Hippocampal formation (tissue), 2 donors: ENCODE results near the gene SFRP5.

ENCODE experiments used
- DNase-seq, 2 donors: peaks; one replicate each; lab custom pipeline; 2025; lab: John Stamatoyannopoulos, UW

SFRP5 gene

DNA sequence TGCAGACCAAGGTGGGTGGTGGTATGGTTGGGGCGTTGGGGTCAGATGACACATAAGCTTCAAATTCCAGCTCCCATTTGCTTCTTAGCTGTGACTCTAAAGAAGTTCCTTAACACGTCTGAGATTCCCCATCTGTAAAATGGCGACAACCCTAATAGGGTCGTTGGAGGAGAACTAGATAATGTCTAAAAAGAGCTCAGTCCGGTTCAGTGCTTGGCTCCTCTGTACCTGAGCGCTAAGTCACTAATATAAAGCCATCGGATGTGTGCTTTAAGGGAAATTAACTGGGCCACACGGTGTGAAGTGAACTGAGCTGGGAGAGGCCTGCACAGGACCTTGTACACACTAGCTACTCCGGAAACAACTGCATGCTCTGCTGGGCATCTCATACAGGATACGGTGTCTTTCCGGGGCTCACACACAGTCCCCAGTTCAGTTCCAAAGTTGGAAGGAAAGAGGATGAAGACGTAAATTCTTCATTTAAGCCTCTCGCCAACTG is 35.3 kb downstream of the SFRP5 start:
- no peak for DNase-seq

DNA sequence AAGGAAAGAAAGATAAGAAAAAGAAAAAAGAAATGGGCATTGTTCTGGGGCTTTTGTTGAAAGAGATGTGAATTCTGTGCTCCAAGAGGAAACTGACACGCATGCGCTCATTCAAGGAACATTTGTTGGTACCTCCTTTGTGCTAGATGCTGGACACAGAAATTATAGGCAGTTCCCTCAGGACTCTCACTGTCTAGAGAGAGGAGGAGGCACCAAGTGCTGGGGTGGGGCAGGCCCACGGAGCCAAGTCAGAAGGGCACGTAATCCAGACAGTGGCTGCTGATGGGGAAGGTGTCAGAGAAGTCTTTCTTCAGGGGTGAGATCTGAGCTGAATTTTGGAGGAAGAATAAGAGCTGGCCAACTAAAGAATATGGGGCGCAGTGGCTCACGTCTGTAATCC is 37.8 kb downstream of the SFRP5 start:
- DNase-seq = no peak

DNA sequence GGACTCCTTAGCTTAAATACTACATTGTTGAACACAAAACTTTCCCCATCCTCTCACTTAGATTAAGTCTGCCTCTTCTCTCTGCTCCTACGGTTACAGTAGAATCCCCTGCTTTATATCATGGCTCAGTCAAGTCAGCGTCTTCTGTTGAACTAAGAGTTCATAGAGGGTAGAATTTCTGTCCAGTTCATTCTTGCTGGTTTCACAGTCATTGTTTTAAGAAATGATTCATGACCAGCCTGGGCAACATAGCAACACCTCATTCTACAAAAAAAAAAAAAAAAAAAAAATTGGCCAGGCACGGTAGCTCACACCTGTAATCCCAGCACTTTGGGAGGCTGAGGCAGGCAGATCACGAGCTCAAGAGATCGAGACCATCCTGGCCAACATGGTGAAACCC is 38.5 kb downstream of the SFRP5 start:
- DNase-seq = no peak

GRCh38 chr10:97732052-97732359 is 39.8 kb downstream of the SFRP5 start:
- DNase-seq = no peak

- peak; percentile 51 to 80 for DNase-seq
Measured at GRCh38 chr10:97731346-97732051, 40.3 kb downstream of the SFRP5 start.

GRCh38 chr10:97729014-97729413 is 42.8 kb downstream of the SFRP5 start:
- DNase-seq = no peak

- no peak for DNase-seq
Measured at GRCh38 chr10:97726636-97727178, 45.1 kb downstream of the SFRP5 start.

DNA sequence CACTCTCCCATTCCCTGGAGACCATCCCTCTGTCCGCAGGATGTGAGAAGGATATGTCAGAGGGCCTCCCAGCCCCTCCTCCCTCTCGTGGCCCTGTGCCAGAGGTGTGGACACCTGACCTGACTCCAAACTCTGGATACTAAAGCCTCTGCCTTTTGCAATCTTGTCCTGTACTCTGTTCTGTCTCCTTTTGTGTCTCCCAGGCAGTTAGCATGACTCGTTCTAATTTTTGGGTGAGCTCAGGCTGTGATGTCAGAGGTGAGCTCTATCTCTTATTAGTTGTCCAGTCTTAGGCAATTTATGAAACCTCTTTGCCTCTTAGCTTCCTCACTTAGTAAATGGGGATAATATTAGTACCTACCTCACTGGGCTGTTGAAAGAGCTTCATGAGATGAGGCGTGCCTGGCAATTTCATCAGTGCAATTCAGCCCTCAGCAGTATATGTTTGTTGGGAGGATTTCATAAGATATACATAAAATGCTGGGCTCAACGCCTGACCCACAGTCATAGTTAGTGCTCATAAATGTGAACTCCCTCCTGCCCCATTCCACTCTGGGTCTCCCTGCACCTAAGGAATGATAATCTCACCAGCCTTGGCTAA is 47.4 kb downstream of the SFRP5 start:
- no peak for DNase-seq

- no peak for DNase-seq
Measured at GRCh38 chr10:97723001-97723400, 48.8 kb downstream of the SFRP5 start.

DNA sequence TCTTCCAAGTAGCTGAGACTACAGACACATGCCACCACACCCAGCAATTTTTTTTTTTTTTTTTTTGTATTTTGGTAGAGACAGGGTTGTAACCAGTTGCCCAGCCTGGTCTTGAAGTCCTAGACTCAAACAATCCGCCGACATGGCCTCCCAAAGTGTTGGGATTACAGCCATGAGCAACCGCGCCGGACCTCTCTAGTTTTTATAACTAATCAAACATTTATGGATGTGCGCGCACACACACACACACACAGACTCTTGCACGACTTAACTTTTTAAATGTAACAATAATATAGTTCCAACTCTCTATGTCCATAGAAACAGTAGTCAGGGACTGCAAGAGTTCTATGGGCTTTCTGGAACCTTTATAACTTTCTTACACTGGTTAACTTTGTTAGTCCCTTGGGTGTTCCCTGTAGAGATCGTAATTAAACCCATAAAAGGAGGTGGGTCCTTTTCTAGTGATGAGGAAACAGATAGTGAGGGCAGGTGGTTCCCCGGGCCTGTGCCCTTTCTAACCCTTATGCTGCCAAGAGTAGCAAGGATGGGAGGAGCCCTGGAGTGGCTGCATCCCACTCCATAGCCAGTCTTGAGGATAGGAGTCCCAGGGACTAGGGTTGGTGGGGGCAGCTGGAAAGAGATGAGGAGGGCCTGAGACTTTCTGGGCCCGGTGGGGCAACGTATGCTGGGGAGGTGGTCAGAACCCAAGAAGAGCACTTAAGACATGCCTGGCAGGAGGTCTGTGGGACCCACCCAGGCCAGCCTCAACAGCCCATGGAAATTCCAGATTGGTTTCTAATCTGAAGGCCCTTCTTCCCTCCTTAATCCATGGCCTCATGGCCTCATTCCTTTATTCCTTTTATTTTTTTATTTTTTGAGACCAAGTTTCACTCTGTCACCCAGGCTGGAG is 49.7 kb downstream of the SFRP5 start:
- no peak for DNase-seq

DNA sequence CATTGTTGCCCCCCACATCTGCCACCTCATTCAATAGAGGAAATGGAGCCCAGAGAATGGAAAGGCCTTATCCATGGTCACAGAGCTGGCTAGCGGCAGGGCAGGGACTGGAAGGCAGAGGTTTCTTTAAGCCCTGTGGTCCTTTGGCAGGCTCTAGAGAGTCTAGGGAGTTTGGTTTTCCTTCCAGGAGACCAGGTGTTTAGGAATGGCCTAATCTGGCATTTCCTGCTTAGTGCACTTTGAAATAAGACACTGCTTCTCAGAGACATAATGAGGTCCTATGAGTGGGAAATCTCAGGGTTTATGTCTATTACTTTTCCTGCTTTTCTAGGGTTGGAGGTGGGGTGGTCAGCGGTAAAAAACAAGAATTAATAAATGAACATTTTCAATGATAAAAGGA is 52.2 kb downstream of the SFRP5 start:
- DNase-seq = no peak

DNA sequence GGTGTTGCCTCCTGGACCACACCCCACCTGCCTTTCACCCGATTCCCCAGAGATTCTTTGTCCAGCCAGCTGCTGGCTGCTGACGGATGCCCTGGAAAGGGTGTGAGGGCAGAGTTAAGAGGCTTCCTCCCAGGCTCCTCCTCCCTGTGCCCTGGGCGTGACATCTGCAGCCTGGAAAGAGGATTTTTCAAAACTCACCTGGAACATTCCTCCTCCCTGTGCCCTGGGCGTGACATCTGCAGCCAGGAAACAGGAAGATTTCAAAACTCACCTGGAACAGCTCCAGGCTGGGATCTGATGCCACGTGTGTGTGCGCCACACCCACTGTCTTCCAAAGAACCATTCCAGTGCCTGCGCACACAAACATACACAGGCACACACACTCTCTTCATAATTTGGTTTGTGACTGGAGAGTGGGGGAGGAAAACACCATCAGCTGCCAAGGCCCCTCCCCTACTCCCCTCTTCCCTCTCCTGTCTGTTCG is 53.1 kb downstream of the SFRP5 start:
- no peak for DNase-seq

DNA sequence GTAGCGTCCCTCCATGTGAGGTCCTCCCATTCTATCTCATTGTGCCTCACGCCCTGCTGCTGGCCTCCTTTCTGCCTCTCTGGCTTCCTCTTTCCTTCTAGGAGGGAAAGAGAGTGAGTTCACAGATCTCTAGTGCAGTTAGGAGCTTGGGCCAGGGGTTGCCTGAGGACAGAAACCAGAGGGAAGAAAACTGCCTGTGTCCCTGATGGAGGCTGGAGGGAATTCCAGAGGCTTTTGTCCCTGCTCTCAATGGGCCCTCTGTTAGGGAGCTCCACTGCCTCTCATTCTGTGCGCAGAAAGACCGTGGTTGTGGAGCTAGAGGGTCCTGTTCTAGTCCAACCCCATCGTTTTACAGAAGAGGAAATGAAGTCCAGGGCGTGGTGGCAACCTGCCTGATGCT is 53.6 kb downstream of the SFRP5 start:
- DNase-seq = peak; percentile 60 to 72

- no peak for DNase-seq
Measured at GRCh38 chr10:97717627-97718026, 54.2 kb downstream of the SFRP5 start.
